ENCODE data around the gene HOXB2. TPM values are rescaled to one million over a fixed set of nuclear protein-coding genes. Genes with fewer than 3 reads are reported as not detected.
A peak's percentile ranks its signal among the peaks of the same experiment; 100 is the strongest.

The HOXB2 gene
- total and polyA plus RNA-seq, 2 donors (not counting 1 experiment from before 2014, with no cell fraction given): 12.2 to 12.3 TPM

- H3K79me2 ChIP-seq (ENCODE audit: control insufficient read depth, insufficient read depth, low read length): peaks cover 100% of the 10 kb centered on the region
- peak overlapping the region; percentile 98 for H3K4me2 ChIP-seq (ENCODE audit: extremely low read depth, insufficient read depth, low read length)
- H4K20me1 ChIP-seq (ENCODE audit: control insufficient read depth, extremely low read depth, insufficient read depth, low read length): no peaks in the 10 kb centered on the region
- no peaks in the 10 kb centered on the region for H3K9me3 ChIP-seq (ENCODE audit: control insufficient read depth, insufficient read depth, low read depth, low read length)
- H3K9ac ChIP-seq (ENCODE audit: insufficient read depth, low read length): peak overlapping the region; percentile 94
- H3K27ac ChIP-seq (ENCODE audit: insufficient read depth, low read length): peak overlapping the region; percentile 98
- H2AFZ ChIP-seq (ENCODE audit: low read length): no peak overlapping the region
- H3K27me3 ChIP-seq (ENCODE audit: control insufficient read depth, insufficient read depth, low read length): no peaks in the 10 kb centered on the region
- peaks cover 5% of the 10 kb centered on the region for H3K36me3 ChIP-seq (ENCODE audit: control insufficient read depth, insufficient read depth, low read length)
- peaks cover 6% of the 10 kb centered on the region for H3K4me1 ChIP-seq (ENCODE audit: control insufficient read depth, extremely low read depth, insufficient read depth, low read length)
- DNase-seq (ENCODE audit: low read depth in 2 of 2): peak in 1 of 2 donors; percentile 48
- TF ChIP-seq EZH2 (IDR thresholded peaks at IDR 0.05; ENCODE audit: low read length, missing control alignments) (no peak), CTCF (conservative IDR thresholded peaks at IDR 0.05 in 1 of 2, IDR thresholded peaks at IDR 0.05 in 1 of 2; ENCODE audit: low read depth in 1 of 2, low read length in 2 of 2) (no peak)
- peak overlapping the region; percentile 83 to 98 (median 92) for H3K4me3 ChIP-seq (replicated peaks in 1 of 4; ENCODE audit: control extremely low read depth in 1 of 4, insufficient read depth in 1 of 4, low read depth in 3 of 4, low read length in 4 of 4)
These were observed 43.6 kb upstream of the HOXB2 start for GRCh38 chr17:48588528-48588927.

- H3K4me1 ChIP-seq (ENCODE audit: control insufficient read depth, extremely low read depth, insufficient read depth, low read length): peaks cover 11% of the 10 kb centered on the region
- DNase-seq (ENCODE audit: low read depth in 2 of 2): no peak
- peak overlapping the region; percentile 98 for H3K4me2 ChIP-seq (ENCODE audit: extremely low read depth, insufficient read depth, low read length)
- H3K27ac ChIP-seq (ENCODE audit: insufficient read depth, low read length): peak overlapping the region; percentile 98
- no peaks in the 10 kb centered on the region for H3K9me3 ChIP-seq (ENCODE audit: control insufficient read depth, insufficient read depth, low read depth, low read length)
- no peaks in the 10 kb centered on the region for H3K27me3 ChIP-seq (ENCODE audit: control insufficient read depth, insufficient read depth, low read length)
- no peaks in the 10 kb centered on the region for H4K20me1 ChIP-seq (ENCODE audit: control insufficient read depth, extremely low read depth, insufficient read depth, low read length)
- H3K4me3 ChIP-seq (replicated peaks in 1 of 4; ENCODE audit: control extremely low read depth in 1 of 4, insufficient read depth in 1 of 4, low read depth in 3 of 4, low read length in 4 of 4): peak overlapping the region; percentile 83 to 98 (median 92)
- TF ChIP-seq EZH2 (IDR thresholded peaks at IDR 0.05; ENCODE audit: low read length, missing control alignments) (no peak), CTCF (conservative IDR thresholded peaks at IDR 0.05 in 1 of 2, IDR thresholded peaks at IDR 0.05 in 1 of 2; ENCODE audit: low read depth in 1 of 2, low read length in 2 of 2) (no peak)
- H3K79me2 ChIP-seq (ENCODE audit: control insufficient read depth, insufficient read depth, low read length): peaks cover 100% of the 10 kb centered on the region
- H3K9ac ChIP-seq (ENCODE audit: insufficient read depth, low read length): peak overlapping the region; percentile 94
- peaks cover 5% of the 10 kb centered on the region for H3K36me3 ChIP-seq (ENCODE audit: control insufficient read depth, insufficient read depth, low read length)
- no peak overlapping the region for H2AFZ ChIP-seq (ENCODE audit: low read length)
These were observed 43.1 kb upstream of the HOXB2 start for GRCh38 chr17:48588074-48588415.

- TF ChIP-seq EZH2 (IDR thresholded peaks at IDR 0.05; ENCODE audit: low read length, missing control alignments) (no peak), CTCF (conservative IDR thresholded peaks at IDR 0.05 in 1 of 2, IDR thresholded peaks at IDR 0.05 in 1 of 2; ENCODE audit: low read depth in 1 of 2, low read length in 2 of 2) (no peak)
- H4K20me1 ChIP-seq (ENCODE audit: control insufficient read depth, extremely low read depth, insufficient read depth, low read length): no peaks in the 10 kb centered on the region
- H3K4me3 ChIP-seq (replicated peaks in 1 of 4; ENCODE audit: control extremely low read depth in 1 of 4, insufficient read depth in 1 of 4, low read depth in 3 of 4, low read length in 4 of 4): peak overlapping the region; percentile 83 to 98 (median 92)
- H2AFZ ChIP-seq (ENCODE audit: low read length): no peak overlapping the region
- H3K9ac ChIP-seq (ENCODE audit: insufficient read depth, low read length): peak overlapping the region; percentile 94
- peak overlapping the region; percentile 99 for H3K4me2 ChIP-seq (ENCODE audit: extremely low read depth, insufficient read depth, low read length)
- peaks cover 5% of the 10 kb centered on the region for H3K36me3 ChIP-seq (ENCODE audit: control insufficient read depth, insufficient read depth, low read length)
- H3K27ac ChIP-seq (ENCODE audit: insufficient read depth, low read length): peak overlapping the region; percentile 98
- peak in 1 of 2 donors; percentile 90 for DNase-seq (ENCODE audit: low read depth in 2 of 2)
- peaks cover 15% of the 10 kb centered on the region for H3K4me1 ChIP-seq (ENCODE audit: control insufficient read depth, extremely low read depth, insufficient read depth, low read length)
- H3K27me3 ChIP-seq (ENCODE audit: control insufficient read depth, insufficient read depth, low read length): no peaks in the 10 kb centered on the region
- no peaks in the 10 kb centered on the region for H3K9me3 ChIP-seq (ENCODE audit: control insufficient read depth, insufficient read depth, low read depth, low read length)
- peaks cover 100% of the 10 kb centered on the region for H3K79me2 ChIP-seq (ENCODE audit: control insufficient read depth, insufficient read depth, low read length)
These were observed 42.6 kb upstream of the HOXB2 start for GRCh38 chr17:48587276-48588073.
